ENCODE data around the gene TMCO4.

DNA sequence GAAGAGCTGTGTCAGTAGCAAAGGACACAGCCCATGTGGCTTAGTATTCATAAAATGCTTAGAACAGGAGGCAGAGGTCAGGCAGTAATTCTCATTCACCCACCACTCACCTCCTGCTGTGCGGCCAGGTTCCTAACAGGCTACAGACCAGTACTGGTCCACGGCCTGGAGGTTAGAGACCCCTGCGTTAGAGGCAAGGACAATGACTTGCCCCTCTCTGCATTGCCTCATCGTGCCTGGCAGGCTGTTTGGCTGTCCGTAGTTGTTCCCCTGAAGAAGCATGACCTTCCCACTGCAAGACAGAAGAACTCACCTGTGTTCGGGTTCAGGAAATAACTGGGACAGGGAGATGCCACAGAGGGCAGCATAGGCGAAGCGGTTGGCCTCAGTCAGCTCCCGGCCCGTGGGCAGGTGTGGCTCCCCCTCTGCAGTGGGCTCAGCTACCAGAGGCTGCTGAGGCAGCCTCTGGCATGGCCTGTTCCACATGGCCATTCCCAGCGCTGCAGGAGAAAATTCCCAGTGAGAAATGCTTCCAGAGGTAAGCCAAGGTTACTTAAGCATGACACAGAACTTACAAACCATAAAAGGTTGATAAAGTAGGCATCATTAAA, 19.3 kb downstream of the TMCO4 start:
- TF ChIP-seq CTCF (IDR thresholded peaks at IDR 0.05; ENCODE audit: low read depth, low read length) (no peak), EZH2phosphoT487 (IDR thresholded peaks at IDR 0.05; ENCODE audit: low read depth) (no peak)
